Loucy (cell line): Measurements from ENCODE around the gene PANK1.

Experiments used
- H2AFZ ChIP-seq: fragments of 200-600 bp; sonication (generic); 2 replicates; pipeline ENCODE4 v1.6.0; 2016; ENCODE audit warnings: antibody characterized with exemption, mild to moderate bottlenecking, low read length, moderate library complexity
- H3F3A ChIP-seq: fragments of 200-600 bp; 2 replicates; pipeline ENCODE4 v1.6.0; 2016; ENCODE audit warnings: antibody characterized with exemption, low read depth, mild to moderate bottlenecking
- H3K27me3 ChIP-seq: fragments of 200-600 bp; sonication (generic); 2 replicates; pipeline ENCODE4 v1.6.1; 2014; ENCODE audit warnings: low read length, mild to moderate bottlenecking; ENCODE audit not compliant: insufficient read depth, poor library complexity, severe bottlenecking
- H3K36me3 ChIP-seq: fragments of 200-600 bp; sonication (generic); 2 replicates; pipeline ENCODE4 v1.6.1; 2016; ENCODE audit warnings: low read length; ENCODE audit not compliant: insufficient read depth
- H3K4me1 ChIP-seq: fragments of 200-600 bp; sonication (generic); 2 replicates; pipeline ENCODE4 v1.5.1; 2014; ENCODE audit warnings: low read length, mild to moderate bottlenecking; ENCODE audit not compliant: insufficient read depth, poor library complexity, severe bottlenecking
- H3K4me2 ChIP-seq: fragments of 200-600 bp; sonication (generic); 2 replicates; pipeline ENCODE4 v1.6.0; 2014; ENCODE audit warnings: antibody characterized with exemption, low read length, low read depth, mild to moderate bottlenecking; ENCODE audit not compliant: poor library complexity, severe bottlenecking
- H3K4me3 ChIP-seq: fragments of 200-600 bp; sonication (generic); 2 replicates; pipeline ENCODE4 v1.5.1; 2014; ENCODE audit warnings: low read length, mild to moderate bottlenecking, mixed read lengths; ENCODE audit not compliant: poor library complexity, severe bottlenecking
- H3K79me2 ChIP-seq: fragments of 200-600 bp; sonication (generic); 2 replicates; pipeline ENCODE4 v1.6.1; 2014; ENCODE audit warnings: low read length; ENCODE audit not compliant: insufficient read depth
- H3K9ac ChIP-seq: fragments of 200-600 bp; sonication (generic); 2 replicates; pipeline ENCODE4 v1.6.0; 2014; ENCODE audit warnings: mild to moderate bottlenecking, low read depth, low read length, moderate library complexity; ENCODE audit not compliant: poor library complexity, severe bottlenecking
- H3K9me2 ChIP-seq: fragments of 200-600 bp; sonication (generic); replicated peaks from 2 replicates; pipeline ENCODE4 v1.6.1; 2016; ENCODE audit warnings: low read depth, low read length, mixed read lengths
- H3K9me3 ChIP-seq: fragments of 200-600 bp; sonication (generic); 2 replicates; pipeline ENCODE4 v1.6.1; 2014; ENCODE audit warnings: mild to moderate bottlenecking, antibody characterized with exemption, low read length, low read depth; ENCODE audit not compliant: insufficient read depth
- H4K20me1 ChIP-seq: fragments of 200-600 bp; sonication (generic); 2 replicates; pipeline ENCODE4 v1.6.0; 2014; ENCODE audit warnings: antibody characterized with exemption, low read length, mild to moderate bottlenecking; ENCODE audit not compliant: insufficient read depth, poor library complexity, severe bottlenecking
- EZH2phosphoT487 ChIP-seq: fragments of 200-600 bp; IDR thresholded peaks from 2 replicates; pipeline ENCODE4 v1.6.1; 2018; ENCODE audit warnings: antibody characterized with exemption, mild to moderate bottlenecking, moderate library complexity, borderline replicate concordance
- TF ChIP-seq, protein P1 (sequence below): fragments of 200-600 bp; sonication (generic); conservative IDR thresholded peaks from 2 replicates; pipeline ENCODE4 v1.5.1; 2014; ENCODE audit warnings: mild to moderate bottlenecking, antibody characterized with exemption, low read length

Gene PANK1

DNA sequence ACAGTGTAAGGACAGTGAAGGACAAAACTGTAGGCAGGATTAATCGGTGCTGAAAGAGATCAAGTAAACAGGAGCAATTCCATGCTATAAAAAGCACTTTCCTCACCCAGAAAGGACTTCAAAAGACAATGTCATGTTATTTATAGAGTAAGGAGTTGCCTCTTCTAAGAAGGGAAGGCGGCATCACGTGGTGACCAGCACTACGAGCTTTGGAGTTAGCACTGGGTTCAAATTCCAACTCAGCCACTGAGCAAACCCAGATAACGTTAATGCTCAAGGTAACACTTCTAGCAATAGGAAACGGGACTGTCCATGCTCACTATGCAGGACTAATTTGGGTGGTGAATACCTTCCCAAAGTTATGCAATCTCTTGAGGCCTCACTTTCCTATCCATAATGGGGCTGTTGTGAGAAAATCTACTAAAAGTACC, 715 bp upstream of the PANK1 start:
- Histone ChIP-seq H3K4me1 (peaks cover 40% of the 10 kb centered on the region), H3K79me2 (peaks cover 36% of the 10 kb centered on the region), H3K4me2 (peak overlapping the region; percentile 92), H3K9me3 (no peaks in the 10 kb centered on the region), H3K9me2 (no peaks in the 10 kb centered on the region), H3K9ac (peak overlapping the region; percentile 98), H3K4me3 (peak overlapping the region; percentile 80), H3K36me3 (no peaks in the 10 kb centered on the region), H3K27me3 (no peaks in the 10 kb centered on the region), H2AFZ (peak overlapping the region; percentile 90; the same call in 1 of the 2 replicates), H4K20me1 (peaks cover 16% of the 10 kb centered on the region), H3F3A (no peaks in the 10 kb centered on the region)
- TF ChIP-seq EZH2phosphoT487 = no peak
- TF ChIP-seq, protein P1, sequence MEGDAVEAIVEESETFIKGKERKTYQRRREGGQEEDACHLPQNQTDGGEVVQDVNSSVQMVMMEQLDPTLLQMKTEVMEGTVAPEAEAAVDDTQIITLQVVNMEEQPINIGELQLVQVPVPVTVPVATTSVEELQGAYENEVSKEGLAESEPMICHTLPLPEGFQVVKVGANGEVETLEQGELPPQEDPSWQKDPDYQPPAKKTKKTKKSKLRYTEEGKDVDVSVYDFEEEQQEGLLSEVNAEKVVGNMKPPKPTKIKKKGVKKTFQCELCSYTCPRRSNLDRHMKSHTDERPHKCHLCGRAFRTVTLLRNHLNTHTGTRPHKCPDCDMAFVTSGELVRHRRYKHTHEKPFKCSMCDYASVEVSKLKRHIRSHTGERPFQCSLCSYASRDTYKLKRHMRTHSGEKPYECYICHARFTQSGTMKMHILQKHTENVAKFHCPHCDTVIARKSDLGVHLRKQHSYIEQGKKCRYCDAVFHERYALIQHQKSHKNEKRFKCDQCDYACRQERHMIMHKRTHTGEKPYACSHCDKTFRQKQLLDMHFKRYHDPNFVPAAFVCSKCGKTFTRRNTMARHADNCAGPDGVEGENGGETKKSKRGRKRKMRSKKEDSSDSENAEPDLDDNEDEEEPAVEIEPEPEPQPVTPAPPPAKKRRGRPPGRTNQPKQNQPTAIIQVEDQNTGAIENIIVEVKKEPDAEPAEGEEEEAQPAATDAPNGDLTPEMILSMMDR = no peak

DNA sequence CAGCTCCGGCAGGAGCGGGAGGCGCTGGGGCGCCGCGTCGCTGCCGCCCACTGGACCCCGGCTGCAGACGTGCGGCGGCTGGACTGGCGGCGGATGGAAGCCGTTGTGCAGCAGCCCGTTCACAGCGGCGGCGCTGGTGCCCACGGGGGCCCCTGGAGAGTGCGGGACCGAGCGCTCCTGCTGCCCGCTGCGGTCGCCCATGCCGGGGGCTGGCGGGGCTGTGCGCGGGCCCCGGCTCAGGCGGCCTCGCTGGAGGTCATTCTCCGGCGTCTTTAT, 413 bp downstream of the PANK1 start:
- Histone ChIP-seq H3K9me2 (no peaks in the 10 kb centered on the region), H3K4me1 (peaks cover 49% of the 10 kb centered on the region), H3K4me3 (peak overlapping the region; percentile 80), H3K36me3 (no peaks in the 10 kb centered on the region), H2AFZ (peak overlapping the region; percentile 53; the same call in 1 of the 2 replicates), H3K9ac (peak overlapping the region; percentile 98), H3K27me3 (no peaks in the 10 kb centered on the region), H3K9me3 (no peaks in the 10 kb centered on the region), H3K4me2 (peak overlapping the region; percentile 92), H4K20me1 (peaks cover 21% of the 10 kb centered on the region), H3K79me2 (peaks cover 48% of the 10 kb centered on the region), H3F3A (no peaks in the 10 kb centered on the region)
- TF ChIP-seq, protein P1 = no peak
- no peak for TF ChIP-seq EZH2phosphoT487

DNA sequence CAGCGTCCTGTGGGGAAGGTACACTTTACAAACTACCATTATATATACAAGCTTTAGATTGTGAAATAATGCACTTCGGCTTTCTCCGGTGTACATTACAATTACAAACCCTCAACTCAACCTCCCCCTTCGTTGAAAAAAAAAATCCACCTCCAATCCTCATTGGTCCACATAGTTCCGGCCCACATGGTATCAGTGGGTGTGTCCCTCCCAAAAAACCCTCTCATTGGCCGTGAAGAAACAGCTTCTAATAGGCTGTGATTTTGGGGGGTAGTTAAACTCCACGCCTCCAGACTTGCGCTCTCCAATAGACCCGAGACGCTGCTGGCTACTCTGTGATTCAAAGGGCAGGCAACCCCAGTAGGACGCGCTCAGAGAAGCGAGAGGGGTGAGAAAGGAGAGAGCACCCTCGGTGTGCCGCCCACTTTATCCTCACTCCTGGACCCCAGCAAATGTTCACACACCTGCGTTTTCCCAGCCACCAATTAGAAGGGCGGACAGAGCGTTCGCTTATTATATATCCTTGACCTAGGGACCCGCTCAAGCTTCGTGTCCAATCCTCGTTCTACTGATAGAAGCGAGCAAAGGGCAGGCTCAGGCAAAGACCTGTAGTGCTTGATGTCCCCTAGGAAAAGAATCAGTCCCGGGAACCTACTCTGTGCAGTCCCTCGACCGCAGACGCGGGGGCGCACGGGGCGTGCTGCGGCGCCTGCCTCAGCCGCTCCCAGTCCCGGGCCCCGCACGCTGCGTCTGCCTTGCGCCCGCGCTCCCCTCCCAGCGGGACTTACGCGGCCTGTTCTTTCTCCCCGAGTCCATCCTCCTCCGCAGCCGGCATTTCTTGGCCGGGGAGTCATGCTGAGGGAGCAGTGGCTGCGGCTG, 991 bp downstream of the PANK1 start:
- Histone ChIP-seq H3K9me2 (no peaks in the 10 kb centered on the region), H3K4me1 (peaks cover 54% of the 10 kb centered on the region), H3K9ac (peak overlapping the region; percentile 98), H3K9me3 (no peaks in the 10 kb centered on the region), H3K79me2 (peaks cover 53% of the 10 kb centered on the region), H3F3A (no peaks in the 10 kb centered on the region), H3K4me3 (peak overlapping the region; percentile 80), H2AFZ (peak overlapping the region; percentile 53; the same call in 1 of the 2 replicates), H3K36me3 (no peaks in the 10 kb centered on the region), H3K4me2 (peak overlapping the region; percentile 92), H4K20me1 (peaks cover 21% of the 10 kb centered on the region), H3K27me3 (no peaks in the 10 kb centered on the region)
- TF ChIP-seq, protein P1 = no peak
- TF ChIP-seq EZH2phosphoT487 = no peak
